PC-3 (cell line): ENCODE data around the gene ITGB3. TPM values are rescaled to one million over a fixed set of nuclear protein-coding genes. Genes with fewer than 3 reads are reported as not detected.

Experiments used
- ATAC-seq: fragments of 200-7000 bp; cut with Tn5 transposase; 2 replicates; pipeline ENCODE4 v1.9.1; 2020; ENCODE audit warnings: mild to moderate bottlenecking, moderate library complexity
- BruUV-seq: library from RNA; stranded (reverse); fragments of 400-500 nt; replicated peaks from 2 replicates; lab custom pipeline; 2021; lab: Mats Ljungman, UMichigan
- CTCF ChIA-PET: fragments of 300-600 bp; sonication (Branson Sonifier 250); formaldehyde crosslinking; loops from one replicate; lab custom pipeline; 2022; ENCODE audit warnings: antibody characterized with exemption; lab: Charles Lee
- POLR2A ChIA-PET: fragments of 300-600 bp; sonication (Branson Sonifier 250); formaldehyde crosslinking; loops from one replicate; lab custom pipeline; 2022; ENCODE audit warnings: antibody characterized with exemption; ENCODE audit not compliant: unreplicated experiment; lab: Charles Lee
- DNase-seq: peaks from one replicate; pipeline ENCODE4 v3.0.0-alpha.2; 2015
- H2AFZ ChIP-seq: fragments of 300-600 bp; sonication (generic); 2 replicates; pipeline ENCODE4 v1.6.0; 2016; ENCODE audit warnings: antibody characterized with exemption, low read length
- H3F3A ChIP-seq: fragments of 300-600 bp; sonication (generic); one replicate; pipeline ENCODE4 v1.6.0; 2017; ENCODE audit warnings: antibody characterized with exemption, low read length, control low read depth, mild to moderate bottlenecking; ENCODE audit not compliant: unreplicated experiment
- H3K27ac ChIP-seq: fragments of 300-600 bp; sonication (generic); 2 replicates; pipeline ENCODE4 v1.5.1; 2016; ENCODE audit warnings: mild to moderate bottlenecking, low read length
- H3K27me3 ChIP-seq: fragments of 300-600 bp; sonication (generic); 2 replicates; pipeline ENCODE4 v1.6.1; 2016; ENCODE audit warnings: low read length, mixed read lengths
- H3K36me3 ChIP-seq: fragments of 300-600 bp; sonication (generic); 2 replicates; pipeline ENCODE4 v1.6.1; 2016; ENCODE audit warnings: low read depth, mixed run types, low read length, mixed read lengths
- H3K4me1 ChIP-seq: fragments of 300-600 bp; sonication (generic); 2 replicates; pipeline ENCODE4 v1.5.1; 2016; ENCODE audit warnings: low read length; ENCODE audit not compliant: insufficient read depth
- H3K4me2 ChIP-seq: fragments of 300-600 bp; sonication (generic); 2 replicates; pipeline ENCODE4 v1.6.0; 2016; ENCODE audit warnings: low read length
- H3K4me3 ChIP-seq: fragments of 300-600 bp; sonication (generic); 2 replicates; pipeline ENCODE4 v1.5.1; 2016; ENCODE audit warnings: mild to moderate bottlenecking, low read length, mixed read lengths
- H3K79me2 ChIP-seq: fragments of 300-600 bp; sonication (generic); 2 replicates; pipeline ENCODE4 v1.6.1; 2017; ENCODE audit warnings: low read length, mixed read lengths
- H3K9ac ChIP-seq: fragments of 300-600 bp; sonication (generic); 2 replicates; pipeline ENCODE4 v1.6.0; 2016; ENCODE audit warnings: mild to moderate bottlenecking, low read length
- H3K9me2 ChIP-seq: fragments of 300-600 bp; sonication (generic); replicated peaks from 2 replicates; pipeline ENCODE4 v1.6.1; 2016; ENCODE audit warnings: mixed run types, low read length, mixed read lengths
- H3K9me3 ChIP-seq: fragments of 300-600 bp; sonication (generic); 2 replicates; pipeline ENCODE4 v1.6.1; 2016; ENCODE audit warnings: low read length, mixed read lengths
- H4K20me1 ChIP-seq: fragments of 300-600 bp; sonication (generic); 2 replicates; pipeline ENCODE4 v1.6.1; 2016; ENCODE audit warnings: low read length, mixed read lengths
- EZH2 ChIP-seq: fragments of 300-600 bp; sonication (generic); IDR thresholded peaks from one replicate; pipeline ENCODE4 v1.6.1; 2017; ENCODE audit warnings: antibody characterized with exemption, mild to moderate bottlenecking, low read length; ENCODE audit not compliant: unreplicated experiment
- EZH2phosphoT487 ChIP-seq: fragments of 300-600 bp; sonication (generic); IDR thresholded peaks from 2 replicates; pipeline ENCODE4 v1.6.1; 2018; ENCODE audit warnings: mild to moderate bottlenecking, antibody characterized with exemption, low read length, borderline replicate concordance
- intact Hi-C: fragments of 100-400 bp; cut with micrococcal nuclease; formaldehyde crosslinking; loops from 2 replicates; pipeline ENCODE4 v1.9.0; 2023
- total RNA-seq: library from RNA; depleted of rRNA; stranded (reverse); fragments of >200 nt; gene quantifications from 2 replicates; pipeline ENCODE4 v1.2.3, GENCODE V29; 2014
- TF ChIP-seq, protein P1 (sequence below): fragments of 300-600 bp; sonication (generic); conservative IDR thresholded peaks from 2 replicates; pipeline ENCODE4 v1.5.1; 2017; ENCODE audit warnings: antibody characterized with exemption, low read depth, mild to moderate bottlenecking, low read length

ITGB3 gene
- total RNA-seq, 1 experiment from 2014 or later = 0.36 TPM

DNA sequence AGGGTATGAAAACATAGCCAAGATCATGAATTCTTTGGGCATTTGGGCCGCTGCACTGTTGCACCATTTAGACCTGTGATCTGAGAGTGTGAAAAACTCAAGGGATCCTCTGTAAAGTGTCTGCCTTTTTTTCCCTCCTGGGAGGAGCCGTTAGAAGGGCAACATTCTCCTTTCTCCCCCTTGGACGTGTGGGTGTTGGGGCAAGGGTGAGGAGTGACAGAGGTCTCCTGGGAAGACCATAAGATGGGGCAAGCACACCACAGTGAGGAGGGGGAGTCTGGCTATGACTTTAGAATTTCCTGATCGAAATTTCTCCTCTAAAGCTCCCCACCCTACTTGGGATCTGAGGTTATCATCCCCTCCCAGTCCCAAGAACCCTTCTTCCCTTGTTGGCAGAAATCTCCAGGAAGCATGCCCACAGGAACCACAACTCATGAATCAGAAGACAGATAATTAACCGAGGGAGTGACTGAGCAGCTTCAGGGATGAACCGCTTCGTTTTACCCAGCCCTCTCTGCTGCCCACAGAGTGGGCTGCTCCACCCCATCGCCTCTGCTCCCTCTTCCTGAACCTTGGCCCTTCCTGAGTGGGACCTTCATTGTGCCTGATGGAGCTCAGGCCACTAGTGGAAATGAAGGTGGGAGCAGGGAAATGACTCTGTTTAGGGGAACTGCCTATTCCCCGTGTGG is 4.2 kb downstream of the ITGB3 start:
- H3K79me2 ChIP-seq = no peaks in the 10 kb centered on the region
- peaks cover 4% of the 10 kb centered on the region for H3K27me3 ChIP-seq
- H3K4me2 ChIP-seq = peak overlapping the region; percentile 58
- POLR2A ChIA-PET = no interaction called here
- H3K27ac ChIP-seq = no peak overlapping the region
- peak overlapping the region; percentile 5; the same call in 1 of the 2 replicates for H3K4me3 ChIP-seq
- peak; percentile 88 for DNase-seq
- CTCF ChIA-PET = no interaction called here
- no peaks in the 10 kb centered on the region for H3K9me3 ChIP-seq
- H3K9me2 ChIP-seq = no peaks in the 10 kb centered on the region
- H3F3A ChIP-seq = no peaks in the 10 kb centered on the region
- no TSS peak for BruUV-seq
- intact Hi-C loops = no loop called here
- H3K4me1 ChIP-seq = peaks cover 21% of the 10 kb centered on the region
- H4K20me1 ChIP-seq = no peaks in the 10 kb centered on the region
- ATAC-seq = peak; percentile 50
- H3K9ac ChIP-seq = no peak overlapping the region
- TF ChIP-seq EZH2phosphoT487 = no peak
- TF ChIP-seq, protein P1, sequence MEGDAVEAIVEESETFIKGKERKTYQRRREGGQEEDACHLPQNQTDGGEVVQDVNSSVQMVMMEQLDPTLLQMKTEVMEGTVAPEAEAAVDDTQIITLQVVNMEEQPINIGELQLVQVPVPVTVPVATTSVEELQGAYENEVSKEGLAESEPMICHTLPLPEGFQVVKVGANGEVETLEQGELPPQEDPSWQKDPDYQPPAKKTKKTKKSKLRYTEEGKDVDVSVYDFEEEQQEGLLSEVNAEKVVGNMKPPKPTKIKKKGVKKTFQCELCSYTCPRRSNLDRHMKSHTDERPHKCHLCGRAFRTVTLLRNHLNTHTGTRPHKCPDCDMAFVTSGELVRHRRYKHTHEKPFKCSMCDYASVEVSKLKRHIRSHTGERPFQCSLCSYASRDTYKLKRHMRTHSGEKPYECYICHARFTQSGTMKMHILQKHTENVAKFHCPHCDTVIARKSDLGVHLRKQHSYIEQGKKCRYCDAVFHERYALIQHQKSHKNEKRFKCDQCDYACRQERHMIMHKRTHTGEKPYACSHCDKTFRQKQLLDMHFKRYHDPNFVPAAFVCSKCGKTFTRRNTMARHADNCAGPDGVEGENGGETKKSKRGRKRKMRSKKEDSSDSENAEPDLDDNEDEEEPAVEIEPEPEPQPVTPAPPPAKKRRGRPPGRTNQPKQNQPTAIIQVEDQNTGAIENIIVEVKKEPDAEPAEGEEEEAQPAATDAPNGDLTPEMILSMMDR = no peak
- no peak for TF ChIP-seq EZH2
- H2AFZ ChIP-seq = peak overlapping the region; percentile 47; the same call in 1 of the 2 replicates
- H3K36me3 ChIP-seq = no peaks in the 10 kb centered on the region

DNA sequence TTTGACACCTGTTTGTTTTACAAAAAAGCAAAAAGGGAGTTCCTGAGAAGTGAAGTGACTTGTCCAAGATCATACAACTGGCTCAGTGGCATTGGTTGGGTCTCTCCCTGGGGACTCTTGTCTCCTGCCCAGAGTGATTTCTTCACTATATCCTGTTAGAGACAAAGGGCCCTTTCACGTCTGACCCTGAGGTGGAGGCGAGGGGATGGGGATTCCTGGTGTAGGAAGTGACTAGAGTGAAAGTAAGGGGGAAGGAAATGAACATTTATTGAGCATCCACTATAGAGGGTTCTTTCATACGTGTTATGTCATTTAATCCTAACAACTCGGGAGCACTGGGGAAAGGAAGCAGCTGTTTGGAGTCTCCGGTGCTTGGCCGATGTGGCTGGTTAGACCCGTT is 9.0 kb downstream of the ITGB3 start:
- DNase-seq (no peak), ATAC-seq (no peak)
- Histone ChIP-seq H2AFZ (no peak overlapping the region), H3K27me3 (no peaks in the 10 kb centered on the region), H4K20me1 (no peaks in the 10 kb centered on the region), H3K4me3 (no peak overlapping the region), H3K4me1 (peaks cover 32% of the 10 kb centered on the region), H3F3A (no peaks in the 10 kb centered on the region), H3K9me3 (no peaks in the 10 kb centered on the region), H3K79me2 (no peaks in the 10 kb centered on the region), H3K9ac (no peak overlapping the region), H3K9me2 (no peaks in the 10 kb centered on the region), H3K36me3 (no peaks in the 10 kb centered on the region), H3K4me2 (no peak overlapping the region), H3K27ac (no peak overlapping the region)
- ChIA-PET POLR2A (no interaction called here), CTCF (no interaction called here)
- TF ChIP-seq EZH2phosphoT487 = no peak
- TF ChIP-seq EZH2 = no peak
- TF ChIP-seq, protein P1 = no peak
- BruUV-seq = no TSS peak
- intact Hi-C loops = no loop called here

DNA sequence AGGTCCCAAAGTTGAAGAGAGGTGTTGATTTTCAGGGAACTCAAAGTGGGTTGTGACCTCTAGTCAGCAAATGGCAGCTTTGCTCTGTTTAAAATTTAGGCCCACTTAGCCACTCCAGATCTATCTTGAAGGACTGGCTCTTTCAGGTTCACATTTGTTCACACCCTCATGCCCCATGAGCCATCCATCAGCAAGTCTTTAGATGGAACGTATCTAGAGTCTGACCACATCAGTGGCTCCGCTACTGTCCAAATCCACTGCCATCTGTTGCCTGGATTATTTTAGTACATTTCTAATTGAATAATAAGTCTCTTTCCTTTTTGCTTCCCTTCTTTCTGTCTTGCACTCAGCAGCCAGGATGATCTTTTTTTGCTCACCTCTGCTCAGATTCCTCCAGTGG is 10.5 kb downstream of the ITGB3 start:
- no peak for ATAC-seq
- Histone ChIP-seq H3K9me3 (no peaks in the 10 kb centered on the region), H3K4me2 (no peak overlapping the region), H3K4me3 (no peak overlapping the region), H3F3A (no peaks in the 10 kb centered on the region), H3K27me3 (no peaks in the 10 kb centered on the region), H2AFZ (no peak overlapping the region), H3K9me2 (no peaks in the 10 kb centered on the region), H3K36me3 (no peaks in the 10 kb centered on the region), H3K79me2 (no peaks in the 10 kb centered on the region), H3K4me1 (peaks cover 32% of the 10 kb centered on the region), H3K27ac (no peak overlapping the region), H4K20me1 (no peaks in the 10 kb centered on the region), H3K9ac (no peak overlapping the region)
- BruUV-seq = no TSS peak
- intact Hi-C loops = no loop called here
- POLR2A ChIA-PET = interaction anchor here (0.7 kb wide), 1 partner anchor 465 kb away, joined by 3 read pairs; no protein-coding TSS in a partner anchor
- TF ChIP-seq EZH2phosphoT487 (no peak), EZH2 (no peak)
- TF ChIP-seq, protein P1 = no peak
- CTCF ChIA-PET = no interaction called here
- no peak for DNase-seq
